Spleen (tissue), 11 donors: ENCODE measurements around the gene APOC4. TPM values are rescaled to one million over a fixed set of nuclear protein-coding genes. Genes with fewer than 3 reads are reported as not detected.

Experiments used
- DNase-seq: peaks from one replicate; pipeline ENCODE4 v3.0.0-alpha.2; 2020
- H3K27ac ChIP-seq, 8 donors: fragments of 200-600 bp; sonication (generic) in 7 of 8; 1 replicate in 4 of 8; 2 replicates in 4 of 8; pipeline versions ENCODE4 v1.5.0 to v1.8.0; 2016 to 2021; ENCODE audit warnings: inconsistent platforms in 4 of 8, mild to moderate bottlenecking in 4 of 8, moderate library complexity in 1 of 8
- H3K27me3 ChIP-seq, 7 donors: fragments of 200-600 bp; sonication (generic) in 6 of 7; replicated peaks in 1 of 7; 1 replicate in 4 of 7; 2 replicates in 3 of 7; pipeline versions ENCODE4 v1.5.0 to v1.8.0; 2016 to 2021; ENCODE audit warnings: inconsistent platforms in 3 of 7, mild to moderate bottlenecking in 1 of 7
- H3K36me3 ChIP-seq, 6 donors: fragments of 200-600 bp; sonication (generic) in 5 of 6; 1 replicate in 4 of 6; 2 replicates in 2 of 6; pipeline versions ENCODE4 v1.5.0 to v1.8.0; 2016 to 2021; ENCODE audit warnings: inconsistent platforms in 2 of 6
- H3K4me1 ChIP-seq, 6 donors: fragments of 200-600 bp; sonication (generic) in 5 of 6; 1 replicate in 3 of 6; 2 replicates in 3 of 6; pipeline versions ENCODE4 v1.5.0 to v1.8.0; 2016 to 2021; ENCODE audit warnings: inconsistent platforms in 3 of 6
- H3K4me3 ChIP-seq, 8 donors: fragments of 200-600 bp; sonication (generic) in 7 of 8; 1 replicate in 4 of 8; 2 replicates in 4 of 8; pipeline versions ENCODE4 v1.5.0 to v1.8.0; 2016 to 2021; ENCODE audit warnings: inconsistent platforms in 4 of 8, mild to moderate bottlenecking in 4 of 8, moderate library complexity in 2 of 8
- H3K9me3 ChIP-seq, 8 donors: fragments of 200-600 bp; sonication (generic) in 7 of 8; 1 replicate in 4 of 8; 2 replicates in 4 of 8; pipeline versions ENCODE4 v1.5.0 to v1.8.0; 2016 to 2021; ENCODE audit warnings: inconsistent platforms in 4 of 8
- CTCF ChIP-seq, 11 experiments: fragments of 200-600 bp in 7 of 11; fragments of 450-650 bp in 4 of 11; sonication (generic) in 4 of 11; IDR thresholded peaks in 8 of 11; conservative IDR thresholded peaks in 3 of 11; 1 replicate in 7 of 11; 2 replicates in 4 of 11; pipeline versions ENCODE4 v1.4.0 to v1.8.0; 2016 to 2021; ENCODE audit warnings: antibody characterized with exemption in 11 of 11, inconsistent platforms in 4 of 11, mild to moderate bottlenecking in 1 of 11
- POLR2A ChIP-seq, 3 donors: fragments of 450-650 bp; IDR thresholded peaks; one replicate each; pipeline ENCODE4 v1.5.1; 2017; ENCODE audit warnings: antibody characterized with exemption in 3 of 3, mild to moderate bottlenecking in 1 of 3
- POLR2AphosphoS5 ChIP-seq, 3 donors: sonication (generic); formaldehyde crosslinking; IDR thresholded peaks; one replicate each; pipeline ENCODE4 v1.5.1; 2017; ENCODE audit warnings: antibody characterized with exemption in 3 of 3
- WGBS, 5 donors: extraction: QIAGEN DNeasy Blood & Tissue Kit in 3 of 5; methylation state at CpG; one replicate each; pipeline versions ENCODE4 v1.1.5 to v1.1.7; 2013 to 2018; 5-methylcytosine and 5-hydroxymethylcytosine counted together
- intact Hi-C: fragments of 100-400 bp; cut with DNase I; formaldehyde crosslinking; loops from one replicate; pipeline ENCODE4 v1.15.0; 2023; ENCODE audit warnings: low total_unique reads
- polyA plus RNA-seq, 3 donors: library from polyadenylated mRNA; stranded (reverse); fragments of 200-250 nt; gene quantifications; one replicate each; pipeline ENCODE4 v1.2.1, GENCODE V29; 2013
- total RNA-seq, 7 donors: library from RNA; depleted of rRNA in 3 of 7; stranded (reverse); fragments of >200 nt in 3 of 7; fragmentation: NEBNext Ultra II Directional in 4 of 7; extraction: Animal tissue kit (Norgen Biotek cat#: 25700) in 4 of 7; gene quantifications; one replicate each; pipeline versions ENCODE4 v1.1.0 to v1.2.1, GENCODE V29; 2016 to 2021
- donor health status: healthy with polysubstance abuse.
- donor health status: DM: no; HTN: no; CAD: no; lungs with moderate emphysema.
- donor health status: DM: no; HTN: no; CAD: no.
- donor health status: Bipolar disorder and iron deficiency.
- donor health status: healthy.
- donor health status: DM: no; HTN: no; CAD: no.
- donor health status: DM: yes; HTN: yes; CAD: no.

APOC4 gene
- total and polyA plus RNA-seq, 10 donors: 0.24 to 0.42 (median 0.32) TPM; not detected in 7

GRCh38 chr19:44951179-44952159 lies 9.4 kb downstream of the APOC4 start:
- no peak overlapping the region for H3K4me3 ChIP-seq

GRCh38 chr19:44954278-44954648 lies 12.2 kb downstream of the APOC4 start:
- DNase-seq: no peak
- peak overlapping the region; percentile 73 to 99 (median 95) for H3K4me3 ChIP-seq
- TF ChIP-seq CTCF (IDR thresholded peaks at IDR 0.05 in 8 of 11, conservative IDR thresholded peaks at IDR 0.05 in 3 of 11) (no peak), POLR2AphosphoS5 (IDR thresholded peaks at IDR 0.05) (no peak), POLR2A (IDR thresholded peaks at IDR 0.05) (no peak)
- H3K4me1 ChIP-seq: peaks cover 30 to 69% (median 60%) of the 10 kb centered on the region in 6 donors
- peaks cover 0 to 27% (median 13%) of the 10 kb centered on the region in 6 donors for H3K36me3 ChIP-seq
- 29 to 40% (median 33%) methylated on average over 8 to 13 of the region's 13 CpGs for WGBS, 5 donors
- H3K9me3 ChIP-seq: no peaks in the 10 kb centered on the region
- H3K27me3 ChIP-seq: no peaks in the 10 kb centered on the region
- intact Hi-C loops: no loop called here
- peak overlapping the region; percentile 85 to 98 (median 95) for H3K27ac ChIP-seq

More at GRCh38 chr19:44951179-44952159, 9.4 kb downstream of the APOC4 start:
- TF ChIP-seq POLR2A (IDR thresholded peaks at IDR 0.05) (no peak), CTCF (IDR thresholded peaks at IDR 0.05 in 8 of 11, conservative IDR thresholded peaks at IDR 0.05 in 3 of 11) (peak; percentile 52 to 88 (median 81)), POLR2AphosphoS5 (IDR thresholded peaks at IDR 0.05) (no peak)
- H3K27me3 ChIP-seq: no peaks in the 10 kb centered on the region
- H3K4me1 ChIP-seq: peaks cover 12 to 41% (median 33%) of the 10 kb centered on the region in 6 donors
- no peak for DNase-seq
- no peaks in the 10 kb centered on the region for H3K9me3 ChIP-seq
- peak overlapping the region in 1 of 8 donors; percentile 37 for H3K27ac ChIP-seq
- peaks cover 0 to 19% (median 13%) of the 10 kb centered on the region in 6 donors for H3K36me3 ChIP-seq
- intact Hi-C loops: loop anchor here (2.0 kb wide), 1 partner anchor 47 kb away; the partner anchor contains the start of gene APOE
- 51 to 76% (median 68%) methylated on average over 11 to 13 of the region's 13 CpGs for WGBS, 5 donors

GRCh38 chr19:44954649-44955504 lies 12.8 kb downstream of the APOC4 start, which contains the start of gene CLPTM1:
TSS of gene CLPTM1 (plus strand) at chr19:44955380. CDS start at chr19:44955396, 16 bp downstream.
- Histone ChIP-seq H3K4me3 (peak within 1 kb of the TSS; percentile 73 to 99 (median 95)), H3K9me3 (no peaks in the 10 kb centered on the region), H3K27ac (peak within 1 kb of the TSS; percentile 85 to 98 (median 95)), H3K4me1 (peaks cover 30 to 75% (median 66%) of the 10 kb centered on the region in 6 donors), H3K27me3 (no peaks in the 10 kb centered on the region), H3K36me3 (peaks cover 0 to 26% (median 7%) of the 10 kb centered on the region in 6 donors)
- TF ChIP-seq POLR2A (IDR thresholded peaks at IDR 0.05) (peak in 2 of 3 donors; percentile 17 to 33), POLR2AphosphoS5 (IDR thresholded peaks at IDR 0.05) (peak; percentile 87 to 97 (median 93)), CTCF (IDR thresholded peaks at IDR 0.05 in 8 of 11, conservative IDR thresholded peaks at IDR 0.05 in 3 of 11) (peak in 4 of 11 experiments; percentile 21 to 42 (median 38))
- intact Hi-C loops: no loop called here
- 0 to 1% (median 1%) methylated on average over 32 to 65 of the region's 65 CpGs for WGBS, 5 donors
- peak; percentile 98 for DNase-seq
